Measurements from ENCODE around the gene LRFN2. TPM values are rescaled to one million over a fixed set of nuclear protein-coding genes. Genes with fewer than 3 reads are reported as not detected.

The LRFN2 gene
- total RNA-seq, 2 donors from 2014 or later, result not detected

DNA sequence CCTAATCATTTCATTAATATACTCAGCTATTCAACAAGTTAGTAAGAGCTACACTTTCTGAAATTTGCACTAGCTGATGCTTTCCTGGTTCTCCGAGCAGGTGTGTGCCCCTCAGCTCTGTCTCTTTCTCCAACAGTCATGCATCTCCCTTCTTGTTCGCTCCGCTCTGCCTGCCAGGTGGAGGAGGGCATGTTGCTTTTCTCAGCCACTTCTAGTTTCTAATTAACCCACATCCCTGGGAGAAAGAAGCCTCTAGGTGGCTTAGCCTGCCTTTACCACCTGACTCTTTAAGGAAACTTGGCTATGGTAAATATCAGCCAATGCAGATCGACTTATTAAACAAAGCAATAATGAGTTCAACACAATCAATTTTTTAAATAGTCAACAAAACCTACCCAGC lies 34.2 kb downstream of the LRFN2 start:
- ATAC-seq (ENCODE audit: insufficient number of reproducible peaks, low FRiP score, low read depth), result no peak
- no peak overlapping the region for H3K27ac ChIP-seq
- no peak for DNase-seq (ENCODE audit: low spot score)
- no peaks in the 10 kb centered on the region for H3K9me3 ChIP-seq
- TF ChIP-seq, protein P1, sequence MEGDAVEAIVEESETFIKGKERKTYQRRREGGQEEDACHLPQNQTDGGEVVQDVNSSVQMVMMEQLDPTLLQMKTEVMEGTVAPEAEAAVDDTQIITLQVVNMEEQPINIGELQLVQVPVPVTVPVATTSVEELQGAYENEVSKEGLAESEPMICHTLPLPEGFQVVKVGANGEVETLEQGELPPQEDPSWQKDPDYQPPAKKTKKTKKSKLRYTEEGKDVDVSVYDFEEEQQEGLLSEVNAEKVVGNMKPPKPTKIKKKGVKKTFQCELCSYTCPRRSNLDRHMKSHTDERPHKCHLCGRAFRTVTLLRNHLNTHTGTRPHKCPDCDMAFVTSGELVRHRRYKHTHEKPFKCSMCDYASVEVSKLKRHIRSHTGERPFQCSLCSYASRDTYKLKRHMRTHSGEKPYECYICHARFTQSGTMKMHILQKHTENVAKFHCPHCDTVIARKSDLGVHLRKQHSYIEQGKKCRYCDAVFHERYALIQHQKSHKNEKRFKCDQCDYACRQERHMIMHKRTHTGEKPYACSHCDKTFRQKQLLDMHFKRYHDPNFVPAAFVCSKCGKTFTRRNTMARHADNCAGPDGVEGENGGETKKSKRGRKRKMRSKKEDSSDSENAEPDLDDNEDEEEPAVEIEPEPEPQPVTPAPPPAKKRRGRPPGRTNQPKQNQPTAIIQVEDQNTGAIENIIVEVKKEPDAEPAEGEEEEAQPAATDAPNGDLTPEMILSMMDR (IDR thresholded peaks at IDR 0.05), result no peak
- H3K4me1 ChIP-seq (ENCODE audit: control insufficient read depth in 1 of 2, low read depth in 2 of 2), result no peaks in the 10 kb centered on the region
- H3K27me3 ChIP-seq (replicated peaks; ENCODE audit: insufficient read depth), result no peaks in the 10 kb centered on the region
- H3K4me3 ChIP-seq, result no peak overlapping the region
- no peaks in the 10 kb centered on the region for H3K36me3 ChIP-seq

DNA sequence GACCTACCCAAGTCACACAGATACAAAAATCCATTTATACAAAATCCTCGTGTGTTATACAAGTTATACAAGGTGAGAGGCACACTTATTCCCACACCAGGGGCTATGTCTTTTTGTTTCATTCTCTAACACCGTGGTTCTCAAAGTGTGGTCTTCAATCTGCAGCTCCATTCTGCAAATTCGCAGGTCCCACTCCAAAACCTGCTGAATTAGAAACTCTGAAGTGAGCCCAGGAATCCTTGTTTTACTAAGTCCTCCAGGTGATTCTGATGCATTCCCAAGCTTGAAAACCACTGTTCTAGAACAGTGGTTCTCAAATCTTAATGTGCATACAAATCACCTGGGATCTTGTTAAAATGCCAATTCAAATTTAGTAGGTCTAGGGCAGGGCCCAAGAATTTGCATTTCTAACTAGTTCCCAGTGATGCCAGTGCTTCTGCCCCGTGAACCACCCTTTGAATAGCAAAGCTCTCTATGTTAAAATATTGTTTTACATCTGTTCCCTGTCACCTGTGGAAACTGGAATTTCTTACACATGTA lies 35.1 kb downstream of the LRFN2 start:
- Histone ChIP-seq H3K4me3 (no peak overlapping the region), H3K4me1 (ENCODE audit: control insufficient read depth in 1 of 2, low read depth in 2 of 2) (no peaks in the 10 kb centered on the region), H3K36me3 (no peaks in the 10 kb centered on the region), H3K27ac (no peak overlapping the region), H3K27me3 (replicated peaks; ENCODE audit: insufficient read depth) (no peaks in the 10 kb centered on the region), H3K9me3 (no peaks in the 10 kb centered on the region)
- no peak for ATAC-seq (ENCODE audit: insufficient number of reproducible peaks, low FRiP score, low read depth)
- TF ChIP-seq, protein P1 (IDR thresholded peaks at IDR 0.05), result no peak
- no peak for DNase-seq (ENCODE audit: low spot score)

DNA sequence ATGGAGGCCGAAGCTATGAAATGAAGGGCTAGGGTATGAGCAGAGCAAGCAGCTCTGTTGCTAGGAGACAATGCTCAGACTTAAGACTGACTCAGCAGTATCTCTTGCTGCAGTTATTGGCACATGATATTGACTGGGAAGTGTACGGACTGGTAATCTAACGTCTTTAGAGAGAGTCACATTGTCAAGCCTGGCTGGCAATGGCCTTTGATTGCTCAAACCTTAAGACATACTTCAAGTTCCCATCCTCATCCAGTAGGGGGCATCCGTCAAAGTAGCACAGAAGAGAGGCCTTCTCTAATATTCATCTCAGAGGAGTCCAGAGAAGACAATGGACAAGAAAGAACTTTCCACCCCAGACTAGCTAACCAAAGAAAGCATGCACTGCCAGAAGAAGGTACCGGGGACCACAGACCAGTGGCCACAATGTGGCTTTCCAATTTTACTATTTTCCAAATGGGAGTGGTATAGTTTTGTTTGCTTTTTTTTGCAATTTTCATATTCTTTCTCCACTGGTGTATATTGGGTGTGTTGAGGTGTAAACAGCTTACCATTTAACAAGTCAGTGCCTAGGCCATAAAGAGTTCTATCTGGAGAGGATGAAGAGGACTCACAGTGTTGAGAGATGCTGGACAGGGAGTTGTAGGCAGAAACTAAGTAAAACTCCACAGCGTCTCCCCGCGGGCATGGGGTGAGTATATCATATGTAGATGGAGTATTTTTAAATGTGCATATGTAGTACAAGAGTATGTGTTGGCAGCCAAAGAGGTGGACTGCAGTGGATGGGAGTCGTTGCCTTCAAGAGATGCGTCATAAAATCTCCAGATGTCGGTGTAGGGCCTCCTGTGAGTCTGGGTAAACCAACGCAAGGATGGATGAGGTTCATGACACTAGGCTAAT lies 36.7 kb downstream of the LRFN2 start:
- ATAC-seq (ENCODE audit: insufficient number of reproducible peaks, low FRiP score, low read depth) (no peak), DNase-seq (ENCODE audit: low spot score) (no peak)
- H3K4me1 ChIP-seq (ENCODE audit: control insufficient read depth in 1 of 2, low read depth in 2 of 2), result no peaks in the 10 kb centered on the region
- H3K4me3 ChIP-seq, result no peak overlapping the region
- TF ChIP-seq, protein P1 (IDR thresholded peaks at IDR 0.05), result no peak
- H3K9me3 ChIP-seq, result no peaks in the 10 kb centered on the region
- no peaks in the 10 kb centered on the region for H3K27me3 ChIP-seq (replicated peaks; ENCODE audit: insufficient read depth)
- H3K36me3 ChIP-seq, result no peaks in the 10 kb centered on the region
- H3K27ac ChIP-seq, result no peak overlapping the region

DNA sequence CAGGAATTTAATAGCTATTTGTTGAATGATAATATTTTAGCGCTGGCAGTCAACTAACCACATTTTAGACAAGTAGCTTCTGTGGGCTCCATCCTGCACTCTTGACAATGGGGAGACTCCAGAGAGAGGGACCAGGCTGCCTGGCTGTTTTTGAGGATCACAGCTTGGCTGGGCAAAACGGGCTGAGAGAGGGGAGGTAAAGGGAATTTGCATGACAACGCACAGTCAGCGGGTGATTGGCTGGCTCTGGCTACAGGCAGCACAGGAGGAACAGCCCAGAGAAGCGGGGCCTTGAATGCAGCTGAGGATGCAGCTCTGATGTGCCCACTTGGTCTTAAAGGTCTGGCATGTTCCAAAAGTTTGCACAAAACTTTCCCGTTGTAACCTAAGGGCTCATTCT lies 41.2 kb downstream of the LRFN2 start:
- H3K4me1 ChIP-seq (ENCODE audit: control insufficient read depth in 1 of 2, low read depth in 2 of 2), result no peaks in the 10 kb centered on the region
- no peak overlapping the region for H3K4me3 ChIP-seq
- DNase-seq (ENCODE audit: low spot score) (no peak), ATAC-seq (ENCODE audit: insufficient number of reproducible peaks, low FRiP score, low read depth) (no peak)
- H3K27me3 ChIP-seq (replicated peaks; ENCODE audit: insufficient read depth), result no peaks in the 10 kb centered on the region
- no peaks in the 10 kb centered on the region for H3K36me3 ChIP-seq
- H3K9me3 ChIP-seq, result no peaks in the 10 kb centered on the region
- TF ChIP-seq, protein P1 (IDR thresholded peaks at IDR 0.05), result no peak
- H3K27ac ChIP-seq, result no peak overlapping the region

DNA sequence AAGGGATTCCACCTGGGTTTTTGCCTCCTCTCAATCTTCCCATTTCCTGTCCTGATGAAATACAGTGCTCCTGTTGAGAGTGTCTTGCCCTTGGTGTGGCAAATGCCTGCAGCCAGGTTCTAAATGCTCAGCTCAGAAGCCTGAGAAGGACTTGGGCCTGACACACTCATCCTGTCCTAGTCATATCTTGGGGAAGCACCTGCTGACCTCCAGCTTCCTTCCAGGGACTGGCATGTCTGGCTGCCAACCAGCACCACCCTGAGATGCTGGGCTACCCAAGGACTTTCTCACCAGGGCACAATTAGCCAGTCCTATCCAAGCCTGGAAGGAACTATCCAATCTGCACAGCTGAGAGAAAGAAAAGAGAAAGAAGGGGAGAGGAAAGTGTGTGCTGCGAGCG lies 43.4 kb downstream of the LRFN2 start:
- Histone ChIP-seq H3K27me3 (replicated peaks; ENCODE audit: insufficient read depth) (no peaks in the 10 kb centered on the region), H3K9me3 (no peaks in the 10 kb centered on the region), H3K4me3 (no peak overlapping the region), H3K4me1 (ENCODE audit: control insufficient read depth in 1 of 2, low read depth in 2 of 2) (no peaks in the 10 kb centered on the region), H3K36me3 (no peaks in the 10 kb centered on the region), H3K27ac (no peak overlapping the region)
- no peak for ATAC-seq (ENCODE audit: insufficient number of reproducible peaks, low FRiP score, low read depth)
- TF ChIP-seq, protein P1 (IDR thresholded peaks at IDR 0.05), result no peak
- no peak for DNase-seq (ENCODE audit: low spot score)

Data from thoracic aorta (tissue), 2 donors.